SK-N-SH (cell line): ENCODE results near the gene NANS. TPM values are rescaled to one million over a fixed set of nuclear protein-coding genes. Genes with fewer than 3 reads are reported as not detected.
A peak's percentile ranks its signal among the peaks of the same experiment; 100 is the strongest.

Experiments used
- CTCF ChIA-PET: fragments of 300-600, 350-600 bp; formaldehyde crosslinking; extraction: SDS; loops from one replicate; lab custom pipeline; 2021; lab: Yijun Ruan, JAX
- POLR2A ChIA-PET: fragments of 350-600 bp; sonication (Branson Sonifier 250); formaldehyde crosslinking; extraction: SDS; loops from one replicate; lab custom pipeline; 2020; ENCODE audit warnings: antibody characterized with exemption, inconsistent platforms; lab: Yijun Ruan, JAX
- DNase-seq: peaks from one replicate; pipeline ENCODE4 v3.0.0; 2012
- H2AFZ ChIP-seq: fragments of 200-600 bp; sonication (generic); 2 replicates; pipeline ENCODE4 v1.8.1; 2016; ENCODE audit warnings: antibody characterized with exemption, mild to moderate bottlenecking, low read depth
- H3F3A ChIP-seq: fragments of 200-600 bp; sonication (generic); replicated peaks from 2 replicates; pipeline ENCODE3; 2016; ENCODE audit warnings: antibody characterized with exemption, mild to moderate bottlenecking; ENCODE audit not compliant: insufficient read depth
- H3K27ac ChIP-seq, 2 experiments: fragments of 200-500 bp in 1 of 2; fragments of 200-600 bp in 1 of 2; sonication (Bioruptor generic) in 1 of 2; sonication (generic), shearing (Covaris generic) in 1 of 2; 2 replicates each; pipeline versions ENCODE4 v1.5.1 to v1.6.1; 2014 to 2016; ENCODE audit warnings: low read depth in 2 of 2, inconsistent platforms in 1 of 2, low read length in 1 of 2, mild to moderate bottlenecking in 1 of 2, mixed read lengths in 1 of 2
- H3K27me3 ChIP-seq: fragments of 200-600 bp; sonication (generic), shearing (Covaris generic); 2 replicates; pipeline ENCODE4 v1.6.1; 2016; ENCODE audit warnings: mixed run types; ENCODE audit not compliant: insufficient read depth
- H3K36me3 ChIP-seq, 2 experiments: fragments of 200-500 bp in 1 of 2; fragments of 200-600 bp in 1 of 2; sonication (Bioruptor generic) in 1 of 2; sonication (generic) in 1 of 2; replicated peaks in 1 of 2; 2 replicates each; pipeline versions ENCODE3 to v1.5.1; 2014 to 2016; ENCODE audit warnings: low read length in 1 of 2, mild to moderate bottlenecking in 1 of 2; ENCODE audit not compliant: insufficient read depth in 2 of 2, control insufficient read depth in 1 of 2
- H3K4me1 ChIP-seq, 2 experiments: fragments of 200-500 bp in 1 of 2; fragments of 200-600 bp in 1 of 2; sonication (Bioruptor generic) in 1 of 2; sonication (generic), shearing (Covaris generic) in 1 of 2; 2 replicates each; pipeline versions ENCODE4 v1.5.1 to v1.6.1; 2014 to 2016; ENCODE audit warnings: low read depth in 1 of 2, low read length in 1 of 2, mixed run types in 1 of 2; ENCODE audit not compliant: insufficient read depth in 2 of 2, control insufficient read depth in 1 of 2
- H3K4me2 ChIP-seq: fragments of 200-600 bp; sonication (generic), shearing (Covaris generic); 2 replicates; pipeline ENCODE4 v1.6.1; 2017; ENCODE audit warnings: mixed run types
- H3K4me3 ChIP-seq, 2 experiments: fragments of 200-500 bp in 1 of 2; fragments of 200-600 bp in 1 of 2; sonication (Bioruptor generic) in 1 of 2; sonication (generic), shearing (Covaris generic) in 1 of 2; 2 replicates each; pipeline versions ENCODE4 v1.5.1 to v1.8.1; 2014 to 2016; ENCODE audit warnings: low read depth in 2 of 2, inconsistent platforms in 1 of 2, low read length in 1 of 2, mild to moderate bottlenecking in 1 of 2, mixed read lengths in 1 of 2, moderate library complexity in 1 of 2
- H3K79me2 ChIP-seq: fragments of 200-600 bp; sonication (generic); 2 replicates; pipeline ENCODE4 v1.8.1; 2017; ENCODE audit warnings: mild to moderate bottlenecking; ENCODE audit not compliant: insufficient read depth
- H3K9ac ChIP-seq: fragments of 200-600 bp; sonication (generic); 2 replicates; pipeline ENCODE4 v1.6.1; 2017; ENCODE audit warnings: mixed run types
- H3K9me2 ChIP-seq: fragments of 200-600 bp; sonication (generic); 2 replicates; pipeline ENCODE4 v1.6.1; 2017; ENCODE audit warnings: mixed run types
- H3K9me3 ChIP-seq: fragments of 200-600 bp; sonication (generic); 2 replicates; pipeline ENCODE4 v1.6.1; 2017; ENCODE audit warnings: mixed run types, mild to moderate bottlenecking, moderate library complexity
- H4K20me1 ChIP-seq: fragments of 200-600 bp; sonication (generic); 2 replicates; pipeline ENCODE4 v1.6.1; 2017; ENCODE audit warnings: mild to moderate bottlenecking, mixed run types; ENCODE audit not compliant: insufficient read depth
- CTCF ChIP-seq: fragments of 200-600 bp; sonication (generic); IDR thresholded peaks from 2 replicates; pipeline ENCODE4 v1.6.1; 2017; ENCODE audit warnings: antibody characterized with exemption, mild to moderate bottlenecking, moderate library complexity
- ELF1 ChIP-seq: IDR thresholded peaks from 2 replicates; pipeline ENCODE4 v1.4.0; 2012
- EP300 ChIP-seq, 2 experiments: IDR thresholded peaks; 2 replicates each; pipeline versions ENCODE4 v1.4.0 to v1.6.1; 2012; ENCODE audit warnings: borderline replicate concordance in 1 of 2, low read depth in 1 of 2, low read length in 1 of 2
- FOSL2 ChIP-seq: IDR thresholded peaks from 2 replicates; pipeline ENCODE4 v1.4.0; 2012; ENCODE audit warnings: low read depth, mild to moderate bottlenecking, moderate library complexity, borderline replicate concordance
- FOXJ3 ChIP-seq: sonication (generic); formaldehyde crosslinking; IDR thresholded peaks from 2 replicates; pipeline ENCODE4 v1.5.1; 2020; ENCODE audit warnings: mild to moderate bottlenecking, missing genetic modification reagents
- GABPA ChIP-seq: IDR thresholded peaks from 2 replicates; pipeline ENCODE4 v1.4.0; 2012; ENCODE audit warnings: low read depth, mild to moderate bottlenecking
- MAX ChIP-seq: IDR thresholded peaks from 2 replicates; pipeline ENCODE4 v1.4.0; 2012; ENCODE audit warnings: low read depth
- MEF2A ChIP-seq: IDR thresholded peaks from 2 replicates; pipeline ENCODE4 v1.4.0; 2012; ENCODE audit warnings: low read depth, borderline replicate concordance
- POLR2AphosphoS5 ChIP-seq: IDR thresholded peaks from 2 replicates; pipeline ENCODE4 v1.6.1; 2012; ENCODE audit warnings: low read depth, low read length
- RAD21 ChIP-seq: IDR thresholded peaks from 2 replicates; pipeline ENCODE4 v1.6.1; 2012; ENCODE audit warnings: mild to moderate bottlenecking, low read length
- RCOR1 ChIP-seq: fragments of 150-350 bp; IDR thresholded peaks from 2 replicates; pipeline ENCODE4 v1.6.1; 2017; ENCODE audit warnings: antibody characterized with exemption, low read length
- RFX5 ChIP-seq: IDR thresholded peaks from 2 replicates; pipeline ENCODE4 v1.6.1; 2012; ENCODE audit warnings: mild to moderate bottlenecking, improper control_type of control experiment, low read length
- SIN3A ChIP-seq: IDR thresholded peaks from 2 replicates; pipeline ENCODE4 v1.6.1; 2012; ENCODE audit warnings: low read depth, mild to moderate bottlenecking, low read length, moderate library complexity, borderline replicate concordance
- TAF1 ChIP-seq: IDR thresholded peaks from 2 replicates; pipeline ENCODE4 v1.6.1; 2012; ENCODE audit warnings: low read depth, mild to moderate bottlenecking, low read length, moderate library complexity, borderline replicate concordance
- TCF12 ChIP-seq: IDR thresholded peaks from 2 replicates; pipeline ENCODE4 v1.4.0; 2012
- TEAD4 ChIP-seq: IDR thresholded peaks from 2 replicates; pipeline ENCODE4 v1.4.0; 2012; ENCODE audit warnings: mild to moderate bottlenecking, borderline replicate concordance; ENCODE audit not compliant: insufficient read depth
- ZBTB33 ChIP-seq: IDR thresholded peaks from 2 replicates; pipeline ENCODE4 v1.4.0; 2012; ENCODE audit warnings: low read depth, borderline replicate concordance
- WGBS: methylation state at CpG from one replicate; pipeline ENCODE4 v1.1.6; 2017; ENCODE audit warnings: low lambda C conversion rate; 5-methylcytosine and 5-hydroxymethylcytosine counted together
- polyA plus RNA-seq, 3 experiments: library from polyadenylated mRNA; depleted of rRNA; stranded (reverse); fragments of >200 nt; gene quantifications; 2 replicates each; pipeline ENCODE4 v1.2.3, GENCODE V29; 2012

Gene NANS
- polyA plus RNA-seq, 1 of the 3 experiments (the other 2 are of a cell fraction): 61.3 TPM

GRCh38 chr9:98043915-98044314 lies 12.6 kb upstream of the NANS start:
- POLR2A ChIA-PET: no interaction called here
- TF ChIP-seq TEAD4 (no peak), MEF2A (no peak)
- WGBS: 77% methylated on average over 5 of the region's 5 CpGs

GRCh38 chr9:98045234-98046179 lies 11.0 kb upstream of the NANS start:
- H3K4me3 ChIP-seq: no peak overlapping the region
- H3K9me3 ChIP-seq: no peaks in the 10 kb centered on the region
- no peak for DNase-seq
- H3F3A ChIP-seq: no peaks in the 10 kb centered on the region
- H4K20me1 ChIP-seq: no peaks in the 10 kb centered on the region
- no peak overlapping the region for H3K4me2 ChIP-seq
- peak overlapping the region; percentile 64; the same call in 1 of the 2 replicates for H2AFZ ChIP-seq
- ChIA-PET POLR2A (interaction anchor here (0.6 kb wide), 1 partner anchor 180 kb away, joined by 3 read pairs; no protein-coding TSS in a partner anchor), CTCF (interaction anchor here (0.7 to 2.2 kb wide), 5 partner anchors 8 to 121 kb away, joined by 3 to 14 read pairs (median 4); no protein-coding TSS in a partner anchor)
- no peaks in the 10 kb centered on the region for H3K27me3 ChIP-seq
- H3K4me1 ChIP-seq: no peaks in the 10 kb centered on the region
- H3K27ac ChIP-seq: no peak overlapping the region
- H3K9me2 ChIP-seq: no peaks in the 10 kb centered on the region
- TF ChIP-seq GABPA: peak; percentile 25; the same call in 1 of the 2 replicates
- no peak for TF ChIP-seq EP300 (IDR thresholded peaks at IDR 0.05; ENCODE audit: borderline replicate concordance in 1 of 2, low read depth in 1 of 2, low read length in 1 of 2)
- no peak overlapping the region for H3K9ac ChIP-seq
- WGBS: 78% methylated on average over 6 of the region's 6 CpGs
- no peaks in the 10 kb centered on the region for H3K36me3 ChIP-seq
- H3K79me2 ChIP-seq: no peaks in the 10 kb centered on the region

More at GRCh38 chr9:98043915-98044314, 12.6 kb upstream of the NANS start:
- Histone ChIP-seq H3K4me3 (no peak overlapping the region), H4K20me1 (no peaks in the 10 kb centered on the region), H3K27ac (no peak overlapping the region), H3F3A (no peaks in the 10 kb centered on the region), H3K9ac (no peak overlapping the region), H3K4me2 (no peak overlapping the region), H3K79me2 (no peaks in the 10 kb centered on the region), H3K9me3 (no peaks in the 10 kb centered on the region), H3K4me1 (no peaks in the 10 kb centered on the region), H3K9me2 (no peaks in the 10 kb centered on the region), H2AFZ (no peak overlapping the region), H3K27me3 (no peaks in the 10 kb centered on the region), H3K36me3 (no peaks in the 10 kb centered on the region)
- CTCF ChIA-PET: interaction anchor here (1.3 to 2.2 kb wide), 4 partner anchors 9 to 120 kb away, joined by 4 to 14 read pairs (median 6); no protein-coding TSS in a partner anchor
- DNase-seq: no peak

GRCh38 chr9:98046180-98046543 lies 10.4 kb upstream of the NANS start:
- Histone ChIP-seq H3K9ac (no peak overlapping the region), H3K4me3 (no peak overlapping the region), H4K20me1 (no peaks in the 10 kb centered on the region), H3K36me3 (no peaks in the 10 kb centered on the region), H3F3A (no peaks in the 10 kb centered on the region), H3K27ac (no peak overlapping the region), H3K4me2 (no peak overlapping the region), H3K9me2 (no peaks in the 10 kb centered on the region), H2AFZ (0 out of 2 replicates have a peak overlapping the region, but pooled peaks have one; percentile 64), H3K9me3 (no peaks in the 10 kb centered on the region), H3K4me1 (no peaks in the 10 kb centered on the region), H3K79me2 (no peaks in the 10 kb centered on the region), H3K27me3 (no peaks in the 10 kb centered on the region)
- 93% methylated on average over 9 of the region's 9 CpGs for WGBS
- DNase-seq: no peak
- ChIA-PET POLR2A (interaction anchor here (0.6 kb wide), 1 partner anchor 181 kb away, joined by 3 read pairs; no protein-coding TSS in a partner anchor), CTCF (interaction anchor here (0.9 to 2.7 kb wide), 6 partner anchors 11 to 210 kb away, joined by 3 to 14 read pairs (median 8); partner anchors contain the start of genes TBC1D2 and TRMO)
- TF ChIP-seq ELF1: no peak
- no peak for TF ChIP-seq MEF2A
- TF ChIP-seq GABPA: no peak
- TF ChIP-seq RFX5: no peak
- TF ChIP-seq RCOR1: no peak
- no peak for TF ChIP-seq TAF1
- no peak for TF ChIP-seq RAD21
- no peak for TF ChIP-seq SIN3A
- TF ChIP-seq ZBTB33: no peak
- no peak for TF ChIP-seq CTCF
- TF ChIP-seq FOXJ3 (CRISPR knock-in tag): no peak
- no peak for TF ChIP-seq POLR2AphosphoS5
- TF ChIP-seq TCF12: no peak
- TF ChIP-seq MAX: no peak
- no peak for TF ChIP-seq FOSL2
